ENCODE data around the gene PHYKPL.

Gene PHYKPL

DNA sequence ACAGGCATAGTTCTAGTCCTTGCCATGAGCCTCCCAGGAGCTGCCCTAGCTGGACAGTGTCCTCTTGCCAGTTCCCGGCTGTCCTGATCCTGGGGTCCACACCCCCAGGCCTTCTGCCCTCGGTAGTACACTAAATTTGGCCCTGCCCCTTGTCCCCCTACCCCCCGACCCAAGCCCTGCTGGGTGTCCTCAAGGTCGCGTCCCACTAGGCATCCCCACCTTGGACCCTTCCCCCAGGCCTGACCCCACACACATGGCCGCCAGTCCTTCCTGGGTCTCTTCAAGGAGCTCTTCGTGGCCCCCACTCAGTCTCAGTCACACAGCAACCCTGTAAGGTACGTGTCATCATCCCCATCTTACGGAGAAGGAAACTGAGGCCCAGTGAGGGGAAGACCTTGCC lies 40.0 kb upstream of the PHYKPL start:
- H3K4me2 ChIP-seq: no peak overlapping the region
- no peak overlapping the region for H2AFZ ChIP-seq (ENCODE audit: low read depth)
- H3K79me2 ChIP-seq (ENCODE audit: insufficient read depth, low read depth): no peaks in the 10 kb centered on the region
- H3K27ac ChIP-seq: no peak overlapping the region
- H3K4me3 ChIP-seq (IDR thresholded peaks at IDR 0.05; ENCODE audit: insufficient read depth, low read depth, low read length): no peak overlapping the region
- no peaks in the 10 kb centered on the region for H3K4me1 ChIP-seq (ENCODE audit: low read depth, poor library complexity, severe bottlenecking)
- TF ChIP-seq, protein P1, sequence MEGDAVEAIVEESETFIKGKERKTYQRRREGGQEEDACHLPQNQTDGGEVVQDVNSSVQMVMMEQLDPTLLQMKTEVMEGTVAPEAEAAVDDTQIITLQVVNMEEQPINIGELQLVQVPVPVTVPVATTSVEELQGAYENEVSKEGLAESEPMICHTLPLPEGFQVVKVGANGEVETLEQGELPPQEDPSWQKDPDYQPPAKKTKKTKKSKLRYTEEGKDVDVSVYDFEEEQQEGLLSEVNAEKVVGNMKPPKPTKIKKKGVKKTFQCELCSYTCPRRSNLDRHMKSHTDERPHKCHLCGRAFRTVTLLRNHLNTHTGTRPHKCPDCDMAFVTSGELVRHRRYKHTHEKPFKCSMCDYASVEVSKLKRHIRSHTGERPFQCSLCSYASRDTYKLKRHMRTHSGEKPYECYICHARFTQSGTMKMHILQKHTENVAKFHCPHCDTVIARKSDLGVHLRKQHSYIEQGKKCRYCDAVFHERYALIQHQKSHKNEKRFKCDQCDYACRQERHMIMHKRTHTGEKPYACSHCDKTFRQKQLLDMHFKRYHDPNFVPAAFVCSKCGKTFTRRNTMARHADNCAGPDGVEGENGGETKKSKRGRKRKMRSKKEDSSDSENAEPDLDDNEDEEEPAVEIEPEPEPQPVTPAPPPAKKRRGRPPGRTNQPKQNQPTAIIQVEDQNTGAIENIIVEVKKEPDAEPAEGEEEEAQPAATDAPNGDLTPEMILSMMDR (conservative IDR thresholded peaks at IDR 0.05; ENCODE audit: low read depth, low read length): no peak
- H3K36me3 ChIP-seq (ENCODE audit: insufficient read depth): no peaks in the 10 kb centered on the region
- peaks cover 3% of the 10 kb centered on the region; the same call in 1 of the 2 replicates for H3K27me3 ChIP-seq (ENCODE audit: insufficient read depth, low read depth)
- H3K9ac ChIP-seq: no peak overlapping the region
- H4K20me1 ChIP-seq (ENCODE audit: insufficient read depth): no peaks in the 10 kb centered on the region

DNA sequence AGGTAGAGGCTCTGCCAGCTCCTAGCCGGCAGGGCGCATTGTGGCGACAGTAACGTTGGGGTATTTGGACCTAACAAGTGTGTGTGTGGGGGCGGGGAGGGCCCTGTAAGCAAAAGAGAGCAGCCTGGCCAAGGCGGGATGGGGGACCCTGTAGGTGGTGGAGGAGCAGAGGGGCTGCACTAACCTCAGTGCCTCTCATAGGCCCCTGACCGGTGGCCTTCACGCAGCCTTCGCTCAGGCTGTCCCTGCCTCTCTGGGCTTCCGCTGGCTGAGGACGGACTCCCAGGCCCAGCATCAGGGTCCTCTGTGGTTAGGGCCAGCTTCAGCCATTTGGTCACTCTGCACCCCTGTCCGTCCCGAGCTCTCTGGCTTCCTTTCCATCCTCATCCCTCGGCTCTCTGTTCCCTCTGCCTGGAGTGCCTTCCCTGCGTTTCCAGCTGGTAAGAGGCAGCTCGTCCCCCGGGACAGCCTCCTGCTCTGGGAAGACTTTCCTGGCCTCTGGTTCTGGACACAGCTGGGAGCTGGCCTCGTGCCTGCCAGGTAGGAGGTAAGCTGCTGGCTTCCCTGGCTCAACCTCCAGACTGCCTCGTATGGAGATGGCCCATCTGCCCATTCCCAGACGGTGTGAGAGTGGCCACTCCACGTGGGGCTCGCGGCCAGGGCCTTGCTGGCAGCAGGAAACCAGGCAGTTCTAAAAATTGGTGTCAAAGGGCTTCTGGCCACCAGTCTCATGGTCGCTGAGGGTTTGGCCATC lies 39.3 kb upstream of the PHYKPL start:
- H3K27me3 ChIP-seq (ENCODE audit: insufficient read depth, low read depth): peaks cover 3% of the 10 kb centered on the region; the same call in 1 of the 2 replicates
- H3K4me2 ChIP-seq: no peak overlapping the region
- H3K9ac ChIP-seq: no peak overlapping the region
- H3K27ac ChIP-seq: no peak overlapping the region
- no peaks in the 10 kb centered on the region for H3K79me2 ChIP-seq (ENCODE audit: insufficient read depth, low read depth)
- H3K4me1 ChIP-seq (ENCODE audit: low read depth, poor library complexity, severe bottlenecking): no peaks in the 10 kb centered on the region
- no peak overlapping the region for H2AFZ ChIP-seq (ENCODE audit: low read depth)
- no peaks in the 10 kb centered on the region for H4K20me1 ChIP-seq (ENCODE audit: insufficient read depth)
- H3K4me3 ChIP-seq (IDR thresholded peaks at IDR 0.05; ENCODE audit: insufficient read depth, low read depth, low read length): no peak overlapping the region
- TF ChIP-seq, protein P1 (conservative IDR thresholded peaks at IDR 0.05; ENCODE audit: low read depth, low read length): no peak
- no peaks in the 10 kb centered on the region for H3K36me3 ChIP-seq (ENCODE audit: insufficient read depth)

DNA sequence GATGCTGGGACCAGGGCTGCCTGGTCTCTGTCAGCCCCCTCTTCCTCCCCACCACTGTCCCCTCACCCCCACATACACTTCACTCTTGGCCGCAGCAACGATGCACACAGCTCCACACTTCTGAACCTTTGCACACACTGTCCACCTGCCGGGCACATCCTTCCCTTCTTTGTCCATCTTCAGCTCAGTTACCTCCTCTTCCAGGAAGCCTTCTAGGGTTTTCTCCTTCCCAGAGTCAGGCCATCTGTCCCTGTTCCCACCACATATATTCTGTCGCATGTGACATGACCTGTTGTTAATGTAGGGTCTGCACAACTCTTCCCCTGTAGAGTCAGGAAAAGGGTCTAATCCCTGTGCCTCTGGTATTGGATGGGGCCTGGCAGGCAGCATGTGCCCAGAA lies 38.6 kb upstream of the PHYKPL start:
- H3K79me2 ChIP-seq (ENCODE audit: insufficient read depth, low read depth): no peaks in the 10 kb centered on the region
- H3K27me3 ChIP-seq (ENCODE audit: insufficient read depth, low read depth): peaks cover 3% of the 10 kb centered on the region; the same call in 1 of the 2 replicates
- H2AFZ ChIP-seq (ENCODE audit: low read depth): no peak overlapping the region
- no peaks in the 10 kb centered on the region for H3K4me1 ChIP-seq (ENCODE audit: low read depth, poor library complexity, severe bottlenecking)
- H4K20me1 ChIP-seq (ENCODE audit: insufficient read depth): no peaks in the 10 kb centered on the region
- TF ChIP-seq, protein P1 (conservative IDR thresholded peaks at IDR 0.05; ENCODE audit: low read depth, low read length): no peak
- H3K36me3 ChIP-seq (ENCODE audit: insufficient read depth): no peaks in the 10 kb centered on the region
- H3K4me2 ChIP-seq: no peak overlapping the region
- no peak overlapping the region for H3K4me3 ChIP-seq (IDR thresholded peaks at IDR 0.05; ENCODE audit: insufficient read depth, low read depth, low read length)
- no peak overlapping the region for H3K27ac ChIP-seq
- no peak overlapping the region for H3K9ac ChIP-seq

GRCh38 chr5:178269499-178269898 lies 36.9 kb upstream of the PHYKPL start:
- H3K4me3 ChIP-seq (IDR thresholded peaks at IDR 0.05; ENCODE audit: insufficient read depth, low read depth, low read length): no peak overlapping the region
- H3K4me1 ChIP-seq (ENCODE audit: low read depth, poor library complexity, severe bottlenecking): no peaks in the 10 kb centered on the region
- H3K27ac ChIP-seq: no peak overlapping the region
- TF ChIP-seq, protein P1 (conservative IDR thresholded peaks at IDR 0.05; ENCODE audit: low read depth, low read length): no peak
- no peaks in the 10 kb centered on the region; the same call in 1 of the 2 replicates for H3K27me3 ChIP-seq (ENCODE audit: insufficient read depth, low read depth)
- H2AFZ ChIP-seq (ENCODE audit: low read depth): no peak overlapping the region
- H4K20me1 ChIP-seq (ENCODE audit: insufficient read depth): no peaks in the 10 kb centered on the region
- no peak overlapping the region for H3K9ac ChIP-seq
- no peaks in the 10 kb centered on the region for H3K79me2 ChIP-seq (ENCODE audit: insufficient read depth, low read depth)
- H3K4me2 ChIP-seq: no peak overlapping the region
- no peaks in the 10 kb centered on the region for H3K36me3 ChIP-seq (ENCODE audit: insufficient read depth)

Measured in KMS-11 (cell line).